Gastrocnemius medialis (tissue), 4 donors: Measurements from ENCODE around the gene BTG4. TPM values are rescaled to one million over a fixed set of nuclear protein-coding genes. Genes with fewer than 3 reads are reported as not detected.

Experiments
- ATAC-seq, 2 donors: fragments of 150-250 bp; one replicate each; pipeline ENCODE4 v1.9.1; 2016
- DNase-seq, 2 donors: peaks; one replicate each; pipeline ENCODE4 v3.0.0-alpha.2; 2019
- H3K27ac ChIP-seq, 4 donors: fragments of 200-600 bp; sonication (generic); 1 replicate in 1 of 4; 2 replicates in 3 of 4; pipeline ENCODE4 v1.5.1; 2016 to 2018; ENCODE audit warnings: mild to moderate bottlenecking in 2 of 4, moderate library complexity in 1 of 4
- H3K27me3 ChIP-seq, 3 donors: fragments of 200-600 bp; sonication (generic) in 2 of 3; 1 replicate in 1 of 3; 2 replicates in 2 of 3; pipeline versions ENCODE4 v1.5.1 to v1.6.0; 2016 to 2019; ENCODE audit warnings: mild to moderate bottlenecking in 1 of 3, moderate library complexity in 1 of 3
- H3K36me3 ChIP-seq, 2 donors: fragments of 200-600 bp; sonication (generic) in 1 of 2; one replicate each; pipeline ENCODE4 v1.5.1; 2017 to 2018
- H3K4me1 ChIP-seq, 2 donors: fragments of 200-600 bp; sonication (generic) in 1 of 2; one replicate each; pipeline ENCODE4 v1.5.1; 2016 to 2017; ENCODE audit warnings: mild to moderate bottlenecking in 2 of 2
- H3K4me3 ChIP-seq, 4 donors: fragments of 200-600 bp; sonication (generic) in 3 of 4; 1 replicate in 1 of 4; 2 replicates in 3 of 4; pipeline ENCODE4 v1.5.1; 2016 to 2019; ENCODE audit warnings: mild to moderate bottlenecking in 2 of 4
- H3K9me3 ChIP-seq, 3 donors: fragments of 200-600 bp; sonication (generic) in 2 of 3; 1 replicate in 1 of 3; 2 replicates in 2 of 3; pipeline ENCODE4 v1.5.1; 2016 to 2019
- POLR2A ChIP-seq, 2 donors: fragments of 450-650 bp; IDR thresholded peaks; one replicate each; pipeline ENCODE4 v1.6.1; 2017; ENCODE audit warnings: antibody characterized with exemption in 2 of 2, mild to moderate bottlenecking in 2 of 2, moderate library complexity in 2 of 2
- in situ Hi-C, 4 donors: fragments of 200-750 bp; cut with MboI; loops; one replicate each; pipeline versions ENCODE4 v1.15.0 to v1.8.0; 2017; ENCODE audit warnings: low sequenced_read_pairs in 4 of 4
- intact Hi-C: fragments of 100-400 bp; cut with DNase I; formaldehyde crosslinking; loops from one replicate; pipeline ENCODE4 v1.15.1; 2023; ENCODE audit warnings: low total_unique reads
- total RNA-seq, 4 donors: library from RNA; depleted of rRNA; stranded (reverse); fragments of >200 nt; gene quantifications; one replicate each; pipeline versions ENCODE4 v1.1.0 to v1.2.3, GENCODE V29; 2016
- TF ChIP-seq, protein P1 (sequence below), 5 experiments: fragments of 450-650 bp in 3 of 5; fragments of 200-600 bp in 2 of 5; sonication (generic) in 2 of 5; IDR thresholded peaks in 4 of 5; conservative IDR thresholded peaks in 1 of 5; 1 replicate in 4 of 5; 2 replicates in 1 of 5; pipeline ENCODE4 v1.5.1; 2016 to 2019; ENCODE audit warnings: antibody characterized with exemption in 5 of 5, mild to moderate bottlenecking in 3 of 5, moderate library complexity in 3 of 5

BTG4 gene
- total RNA-seq, 4 donors from 2014 or later = not detected

DNA sequence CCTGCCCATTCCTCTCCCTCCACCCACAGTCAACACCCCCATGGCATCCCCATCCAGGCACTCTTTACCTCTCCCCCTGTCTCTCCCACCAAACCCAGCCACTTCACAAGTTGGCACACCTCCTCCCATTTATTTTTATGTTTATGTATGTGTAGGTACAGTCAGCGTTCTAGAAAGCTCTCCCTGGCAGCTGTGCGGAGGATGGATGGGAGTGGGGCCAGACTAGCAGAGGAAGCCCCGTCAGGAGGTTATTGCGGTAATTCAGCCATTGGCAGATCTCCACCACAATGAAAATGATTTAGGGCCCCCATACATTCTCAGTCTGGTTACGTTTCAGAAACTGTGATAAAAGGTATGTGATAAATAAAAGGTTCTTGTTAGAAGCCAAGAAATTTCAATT lies 51.3 kb downstream of the BTG4 start:
- Histone ChIP-seq H3K27me3 (peaks cover 0 to 3% (median 0%) of the 10 kb centered on the region in 3 donors), H3K36me3 (no peaks in the 10 kb centered on the region), H3K27ac (no peak overlapping the region), H3K9me3 (no peaks in the 10 kb centered on the region), H3K4me3 (no peak overlapping the region), H3K4me1 (no peaks in the 10 kb centered on the region)
- no peak for DNase-seq
- no peak for ATAC-seq
- intact Hi-C loops = no loop called here
- TF ChIP-seq POLR2A (IDR thresholded peaks at IDR 0.05) = no peak
- TF ChIP-seq, protein P1, sequence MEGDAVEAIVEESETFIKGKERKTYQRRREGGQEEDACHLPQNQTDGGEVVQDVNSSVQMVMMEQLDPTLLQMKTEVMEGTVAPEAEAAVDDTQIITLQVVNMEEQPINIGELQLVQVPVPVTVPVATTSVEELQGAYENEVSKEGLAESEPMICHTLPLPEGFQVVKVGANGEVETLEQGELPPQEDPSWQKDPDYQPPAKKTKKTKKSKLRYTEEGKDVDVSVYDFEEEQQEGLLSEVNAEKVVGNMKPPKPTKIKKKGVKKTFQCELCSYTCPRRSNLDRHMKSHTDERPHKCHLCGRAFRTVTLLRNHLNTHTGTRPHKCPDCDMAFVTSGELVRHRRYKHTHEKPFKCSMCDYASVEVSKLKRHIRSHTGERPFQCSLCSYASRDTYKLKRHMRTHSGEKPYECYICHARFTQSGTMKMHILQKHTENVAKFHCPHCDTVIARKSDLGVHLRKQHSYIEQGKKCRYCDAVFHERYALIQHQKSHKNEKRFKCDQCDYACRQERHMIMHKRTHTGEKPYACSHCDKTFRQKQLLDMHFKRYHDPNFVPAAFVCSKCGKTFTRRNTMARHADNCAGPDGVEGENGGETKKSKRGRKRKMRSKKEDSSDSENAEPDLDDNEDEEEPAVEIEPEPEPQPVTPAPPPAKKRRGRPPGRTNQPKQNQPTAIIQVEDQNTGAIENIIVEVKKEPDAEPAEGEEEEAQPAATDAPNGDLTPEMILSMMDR (IDR thresholded peaks at IDR 0.05 in 4 of 5, conservative IDR thresholded peaks at IDR 0.05 in 1 of 5) = no peak
- in situ Hi-C loops = no loop called here

DNA sequence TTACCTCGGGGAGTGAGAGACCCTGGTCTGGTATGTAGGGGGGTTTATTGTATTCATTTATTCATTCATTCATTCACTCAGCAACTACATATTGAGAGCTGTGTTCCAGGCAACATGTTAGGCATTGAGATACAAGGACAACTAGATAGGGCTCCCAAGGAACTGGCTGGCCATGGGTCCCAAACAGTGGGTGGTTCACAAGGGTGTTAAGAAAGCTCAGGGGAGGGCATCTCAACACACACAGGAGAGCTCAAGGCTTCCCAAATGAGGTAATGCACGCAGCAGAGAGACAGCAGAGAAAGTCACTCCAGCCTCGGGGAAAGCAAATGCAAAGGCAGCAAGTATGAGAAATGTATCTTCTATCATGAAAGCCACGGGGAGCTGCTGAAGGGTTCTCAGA lies 51.8 kb downstream of the BTG4 start:
- no peaks in the 10 kb centered on the region for H3K4me1 ChIP-seq
- no peaks in the 10 kb centered on the region for H3K9me3 ChIP-seq
- no peaks in the 10 kb centered on the region for H3K36me3 ChIP-seq
- intact Hi-C loops = no loop called here
- H3K27ac ChIP-seq = no peak overlapping the region
- DNase-seq (no peak), ATAC-seq (no peak)
- TF ChIP-seq POLR2A (IDR thresholded peaks at IDR 0.05) = no peak
- TF ChIP-seq, protein P1 (IDR thresholded peaks at IDR 0.05 in 4 of 5, conservative IDR thresholded peaks at IDR 0.05 in 1 of 5) = no peak
- H3K4me3 ChIP-seq = no peak overlapping the region
- in situ Hi-C loops = no loop called here
- peaks cover 0 to 3% (median 0%) of the 10 kb centered on the region in 3 donors for H3K27me3 ChIP-seq

DNA sequence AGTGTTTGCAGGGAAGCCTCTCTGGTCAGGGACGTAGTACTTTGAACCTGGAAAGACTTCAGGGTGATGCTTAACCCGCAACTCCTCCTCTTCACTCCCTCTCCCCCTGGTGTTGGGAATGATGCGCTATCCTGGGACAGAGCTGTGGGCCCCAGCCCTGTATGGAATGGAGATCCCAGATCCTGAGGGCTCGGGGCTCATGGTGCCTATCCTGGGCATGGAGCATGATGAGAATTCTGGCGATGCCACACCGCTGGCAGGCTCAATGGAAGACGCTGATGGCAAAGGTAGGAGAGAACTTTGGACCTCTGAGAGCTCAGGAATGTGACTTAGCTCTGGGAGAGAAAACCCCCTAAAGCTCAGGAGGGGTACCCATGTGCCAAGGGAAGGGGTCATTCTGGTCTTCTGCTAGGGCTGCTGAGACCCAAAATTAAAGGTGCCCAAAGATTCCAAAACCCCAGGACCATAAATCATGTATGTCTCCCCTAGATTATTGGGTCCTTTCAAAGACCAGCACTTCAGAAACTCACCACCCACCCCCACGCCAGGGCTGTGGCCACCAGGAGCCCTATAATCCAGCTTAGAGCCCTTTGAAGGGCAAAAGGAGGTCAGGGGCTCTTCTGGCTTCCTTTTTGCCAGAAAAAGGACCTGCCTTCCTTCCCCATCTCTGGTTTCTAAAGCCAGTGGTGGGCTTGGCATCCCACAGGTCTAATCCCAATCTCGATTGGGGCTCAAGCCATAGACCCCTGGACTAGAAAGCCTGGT lies 52.5 kb downstream of the BTG4 start:
- DNase-seq = no peak
- intact Hi-C loops (no loop called here), in situ Hi-C loops (no loop called here)
- H3K4me1 ChIP-seq = no peaks in the 10 kb centered on the region
- no peak overlapping the region for H3K27ac ChIP-seq
- ATAC-seq = no peak
- TF ChIP-seq, protein P1 (IDR thresholded peaks at IDR 0.05 in 4 of 5, conservative IDR thresholded peaks at IDR 0.05 in 1 of 5) = no peak
- TF ChIP-seq POLR2A (IDR thresholded peaks at IDR 0.05) = no peak
- H3K4me3 ChIP-seq = no peak overlapping the region
- H3K36me3 ChIP-seq = no peaks in the 10 kb centered on the region
- no peaks in the 10 kb centered on the region for H3K9me3 ChIP-seq
- H3K27me3 ChIP-seq = peaks cover 0 to 3% (median 0%) of the 10 kb centered on the region in 3 donors

DNA sequence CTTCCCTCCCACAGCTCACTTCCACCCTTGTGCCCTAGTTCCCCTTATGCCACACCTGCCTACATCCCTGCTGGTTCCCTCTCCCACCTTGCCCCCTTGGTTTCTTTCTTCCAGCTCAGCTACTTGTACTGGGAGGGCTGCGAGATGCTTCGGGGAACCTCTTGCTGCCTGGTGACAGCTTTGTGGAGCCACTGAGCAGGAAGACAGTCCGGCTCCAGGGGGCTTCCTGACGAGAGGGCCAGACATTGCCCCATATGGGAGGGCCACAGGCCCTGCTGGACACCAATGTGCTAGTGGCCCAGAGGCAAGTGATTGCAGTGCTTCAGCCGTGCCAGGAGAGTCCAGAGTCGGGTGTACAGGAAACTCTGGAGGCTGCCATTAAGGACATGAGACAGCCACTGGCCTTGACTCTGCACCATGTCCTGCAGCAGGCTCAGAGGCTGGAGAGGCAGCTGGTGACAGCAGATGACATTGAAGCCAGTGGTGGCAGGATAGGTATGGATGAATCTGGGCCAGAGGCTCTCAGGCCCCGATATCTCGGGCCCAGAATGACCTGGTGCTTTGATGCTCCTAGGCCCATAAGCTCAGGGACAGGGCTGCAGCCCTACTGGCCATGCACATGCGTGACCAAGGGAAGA lies 54.3 kb downstream of the BTG4 start:
- H3K4me3 ChIP-seq = no peak overlapping the region
- no peaks in the 10 kb centered on the region for H3K36me3 ChIP-seq
- H3K9me3 ChIP-seq = no peaks in the 10 kb centered on the region
- ATAC-seq (no peak), DNase-seq (no peak)
- peaks cover 0 to 3% (median 0%) of the 10 kb centered on the region in 3 donors for H3K27me3 ChIP-seq
- H3K4me1 ChIP-seq = no peaks in the 10 kb centered on the region
- H3K27ac ChIP-seq = no peak overlapping the region
- no peak for TF ChIP-seq POLR2A (IDR thresholded peaks at IDR 0.05)
- TF ChIP-seq, protein P1 (IDR thresholded peaks at IDR 0.05 in 4 of 5, conservative IDR thresholded peaks at IDR 0.05 in 1 of 5) = no peak
- in situ Hi-C loops = no loop called here
- intact Hi-C loops = no loop called here
